ENCODE data around the gene RBBP5.

The RBBP5 gene

DNA sequence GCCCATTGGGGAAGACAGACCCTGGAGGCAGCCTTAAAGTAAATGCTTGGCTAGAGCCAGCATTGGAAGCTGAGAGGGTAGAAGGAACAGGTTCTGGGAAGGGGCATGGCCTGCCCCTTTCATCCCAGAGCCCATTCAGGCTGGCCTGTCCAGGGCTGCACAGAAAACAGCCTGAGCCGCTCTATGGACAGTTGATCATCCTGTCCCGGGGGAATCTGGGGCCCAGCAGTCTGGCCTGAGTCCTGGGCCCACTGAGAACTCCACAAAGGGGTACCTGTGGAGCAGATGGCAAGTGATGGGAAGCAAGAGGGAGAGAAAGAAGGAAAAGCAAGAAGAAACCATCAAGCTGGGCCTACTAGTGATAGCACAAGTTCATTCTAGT is 50.8 kb downstream of the RBBP5 start:
- H3K4me3 ChIP-seq (ENCODE audit: low read length): no peak overlapping the region
- no peaks in the 10 kb centered on the region for H3K36me3 ChIP-seq (ENCODE audit: control insufficient read depth, low read length)
- H4K20me1 ChIP-seq (ENCODE audit: control insufficient read depth, insufficient read depth, low read depth, low read length): no peaks in the 10 kb centered on the region
- H3K27ac ChIP-seq (ENCODE audit: low read depth, low read length): no peak overlapping the region
- H3K4me1 ChIP-seq (ENCODE audit: control insufficient read depth, low read length): no peaks in the 10 kb centered on the region
- no peaks in the 10 kb centered on the region for H3K79me2 ChIP-seq (ENCODE audit: control insufficient read depth, low read length)
- no peaks in the 10 kb centered on the region for H3K9me2 ChIP-seq (replicated peaks; ENCODE audit: control insufficient read depth, low read length)
- no peaks in the 10 kb centered on the region for H3F3A ChIP-seq (ENCODE audit: control insufficient read depth, insufficient read depth)
- H3K4me2 ChIP-seq (ENCODE audit: low read length): no peak overlapping the region
- no peaks in the 10 kb centered on the region for H3K9me3 ChIP-seq (ENCODE audit: control insufficient read depth, insufficient read depth, low read length)
- TF ChIP-seq, protein P1, sequence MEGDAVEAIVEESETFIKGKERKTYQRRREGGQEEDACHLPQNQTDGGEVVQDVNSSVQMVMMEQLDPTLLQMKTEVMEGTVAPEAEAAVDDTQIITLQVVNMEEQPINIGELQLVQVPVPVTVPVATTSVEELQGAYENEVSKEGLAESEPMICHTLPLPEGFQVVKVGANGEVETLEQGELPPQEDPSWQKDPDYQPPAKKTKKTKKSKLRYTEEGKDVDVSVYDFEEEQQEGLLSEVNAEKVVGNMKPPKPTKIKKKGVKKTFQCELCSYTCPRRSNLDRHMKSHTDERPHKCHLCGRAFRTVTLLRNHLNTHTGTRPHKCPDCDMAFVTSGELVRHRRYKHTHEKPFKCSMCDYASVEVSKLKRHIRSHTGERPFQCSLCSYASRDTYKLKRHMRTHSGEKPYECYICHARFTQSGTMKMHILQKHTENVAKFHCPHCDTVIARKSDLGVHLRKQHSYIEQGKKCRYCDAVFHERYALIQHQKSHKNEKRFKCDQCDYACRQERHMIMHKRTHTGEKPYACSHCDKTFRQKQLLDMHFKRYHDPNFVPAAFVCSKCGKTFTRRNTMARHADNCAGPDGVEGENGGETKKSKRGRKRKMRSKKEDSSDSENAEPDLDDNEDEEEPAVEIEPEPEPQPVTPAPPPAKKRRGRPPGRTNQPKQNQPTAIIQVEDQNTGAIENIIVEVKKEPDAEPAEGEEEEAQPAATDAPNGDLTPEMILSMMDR (IDR thresholded peaks at IDR 0.05; ENCODE audit: low read depth, low read length, poor library complexity, severe bottlenecking): no peak
- no peak for TF ChIP-seq EZH2phosphoT487 (IDR thresholded peaks at IDR 0.05; ENCODE audit: borderline replicate concordance, low read length)
- no peaks in the 10 kb centered on the region for H3K27me3 ChIP-seq (ENCODE audit: control insufficient read depth, low read length)

DNA sequence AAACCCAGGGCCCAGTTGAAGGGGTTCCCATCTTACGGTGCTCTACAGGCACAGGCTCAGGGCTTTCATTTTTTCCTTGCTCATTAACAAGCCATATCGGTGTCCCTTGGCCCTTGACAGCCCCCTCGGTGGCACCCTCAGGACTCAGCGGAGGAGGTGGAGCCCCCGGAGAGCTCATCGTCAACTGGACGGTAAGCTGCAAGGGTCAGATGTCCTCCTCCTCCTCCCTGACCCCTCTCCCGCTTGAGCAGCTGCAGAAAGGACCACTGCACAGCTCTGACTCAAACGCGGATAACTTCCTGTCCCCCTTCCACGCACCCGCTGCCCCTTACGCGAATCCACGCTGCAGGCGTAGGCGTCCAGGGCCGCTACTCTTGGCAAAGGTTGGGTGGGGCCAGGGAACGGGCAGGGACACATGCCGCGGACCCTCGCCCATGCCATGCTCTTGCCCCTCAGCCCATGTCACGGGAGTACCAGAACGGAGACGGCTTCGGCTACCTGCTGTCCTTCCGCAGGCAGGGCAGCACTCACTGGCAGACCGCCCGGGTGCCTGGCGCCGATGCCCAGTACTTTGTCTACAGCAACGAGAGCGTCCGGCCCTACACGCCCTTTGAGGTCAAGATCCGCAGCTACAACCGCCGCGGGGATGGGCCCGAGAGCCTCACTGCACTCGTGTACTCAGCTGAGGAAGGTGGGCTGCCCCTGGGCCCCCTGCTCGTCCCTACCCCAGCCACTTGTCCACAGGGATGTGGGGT is 52.2 kb downstream of the RBBP5 start:
- H3K4me1 ChIP-seq (ENCODE audit: control insufficient read depth, low read length): no peaks in the 10 kb centered on the region
- no peaks in the 10 kb centered on the region for H3F3A ChIP-seq (ENCODE audit: control insufficient read depth, insufficient read depth)
- TF ChIP-seq, protein P1 (IDR thresholded peaks at IDR 0.05; ENCODE audit: low read depth, low read length, poor library complexity, severe bottlenecking): no peak
- TF ChIP-seq EZH2phosphoT487 (IDR thresholded peaks at IDR 0.05; ENCODE audit: borderline replicate concordance, low read length): no peak
- H3K4me2 ChIP-seq (ENCODE audit: low read length): no peak overlapping the region
- no peaks in the 10 kb centered on the region for H3K36me3 ChIP-seq (ENCODE audit: control insufficient read depth, low read length)
- H3K27me3 ChIP-seq (ENCODE audit: control insufficient read depth, low read length): no peaks in the 10 kb centered on the region
- H4K20me1 ChIP-seq (ENCODE audit: control insufficient read depth, insufficient read depth, low read depth, low read length): no peaks in the 10 kb centered on the region
- no peak overlapping the region for H3K4me3 ChIP-seq (ENCODE audit: low read length)
- no peak overlapping the region for H3K27ac ChIP-seq (ENCODE audit: low read depth, low read length)
- no peaks in the 10 kb centered on the region for H3K79me2 ChIP-seq (ENCODE audit: control insufficient read depth, low read length)
- H3K9me3 ChIP-seq (ENCODE audit: control insufficient read depth, insufficient read depth, low read length): no peaks in the 10 kb centered on the region
- no peaks in the 10 kb centered on the region for H3K9me2 ChIP-seq (replicated peaks; ENCODE audit: control insufficient read depth, low read length)

DNA sequence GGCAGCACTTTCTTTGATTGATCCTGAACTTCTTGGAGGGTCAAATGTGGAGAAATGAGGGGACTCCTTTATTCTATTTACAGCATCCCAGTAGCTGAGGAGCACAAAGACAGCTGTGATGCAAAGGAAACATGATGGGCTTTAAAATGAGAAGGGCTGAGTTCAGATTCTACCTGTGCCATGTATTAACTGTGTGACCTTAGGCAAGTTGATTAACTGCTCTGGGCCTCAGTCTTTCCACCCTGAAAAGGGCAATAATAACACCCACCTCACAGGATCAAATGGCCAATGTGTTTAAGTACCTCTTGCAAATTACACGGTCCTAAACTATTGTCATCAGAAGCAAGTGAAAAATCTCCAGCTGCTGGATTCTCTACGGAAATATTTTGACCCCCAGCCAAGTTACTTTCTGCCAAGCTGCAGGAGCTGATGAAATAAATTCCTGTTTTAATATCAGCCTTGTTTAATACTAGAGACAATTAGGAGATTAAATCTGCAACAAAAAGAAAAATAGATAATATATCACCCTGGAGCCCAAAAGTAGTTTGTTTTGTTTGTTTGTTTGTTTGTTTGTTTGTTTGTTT is 53.2 kb downstream of the RBBP5 start:
- Histone ChIP-seq H3F3A (ENCODE audit: control insufficient read depth, insufficient read depth) (no peaks in the 10 kb centered on the region), H3K36me3 (ENCODE audit: control insufficient read depth, low read length) (no peaks in the 10 kb centered on the region), H3K4me2 (ENCODE audit: low read length) (no peak overlapping the region), H3K27me3 (ENCODE audit: control insufficient read depth, low read length) (no peaks in the 10 kb centered on the region), H3K9me3 (ENCODE audit: control insufficient read depth, insufficient read depth, low read length) (no peaks in the 10 kb centered on the region), H3K9me2 (replicated peaks; ENCODE audit: control insufficient read depth, low read length) (no peaks in the 10 kb centered on the region), H3K4me1 (ENCODE audit: control insufficient read depth, low read length) (no peaks in the 10 kb centered on the region), H3K4me3 (ENCODE audit: low read length) (no peak overlapping the region), H4K20me1 (ENCODE audit: control insufficient read depth, insufficient read depth, low read depth, low read length) (no peaks in the 10 kb centered on the region), H3K27ac (ENCODE audit: low read depth, low read length) (no peak overlapping the region), H3K79me2 (ENCODE audit: control insufficient read depth, low read length) (no peaks in the 10 kb centered on the region)
- no peak for TF ChIP-seq EZH2phosphoT487 (IDR thresholded peaks at IDR 0.05; ENCODE audit: borderline replicate concordance, low read length)

DNA sequence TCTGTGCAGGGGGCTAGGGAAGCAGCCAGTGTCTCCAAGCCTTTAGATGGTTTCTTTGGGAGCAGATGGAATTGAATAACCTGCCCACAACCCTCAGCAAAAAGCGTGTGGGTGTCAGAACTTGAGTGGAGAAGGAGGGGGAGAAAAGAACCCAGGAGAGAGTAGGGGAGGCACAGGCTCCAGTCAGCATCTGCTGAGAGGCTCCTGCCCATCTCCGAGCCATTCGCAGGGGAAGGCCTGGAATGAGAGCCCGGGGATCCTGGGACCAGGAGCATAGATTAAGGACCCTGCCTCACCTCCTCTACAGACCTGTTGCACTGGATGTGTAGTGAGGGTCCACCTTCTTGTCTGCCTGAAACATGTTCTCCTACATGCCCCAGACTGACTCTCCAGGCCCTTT is 53.8 kb downstream of the RBBP5 start:
- no peaks in the 10 kb centered on the region for H3K79me2 ChIP-seq (ENCODE audit: control insufficient read depth, low read length)
- TF ChIP-seq, protein P1 (IDR thresholded peaks at IDR 0.05; ENCODE audit: low read depth, low read length, poor library complexity, severe bottlenecking): no peak
- TF ChIP-seq EZH2phosphoT487 (IDR thresholded peaks at IDR 0.05; ENCODE audit: borderline replicate concordance, low read length): no peak
- H3F3A ChIP-seq (ENCODE audit: control insufficient read depth, insufficient read depth): no peaks in the 10 kb centered on the region
- no peaks in the 10 kb centered on the region for H3K9me3 ChIP-seq (ENCODE audit: control insufficient read depth, insufficient read depth, low read length)
- H3K27me3 ChIP-seq (ENCODE audit: control insufficient read depth, low read length): no peaks in the 10 kb centered on the region
- no peaks in the 10 kb centered on the region for H3K9me2 ChIP-seq (replicated peaks; ENCODE audit: control insufficient read depth, low read length)
- no peak overlapping the region for H3K27ac ChIP-seq (ENCODE audit: low read depth, low read length)
- H3K4me3 ChIP-seq (ENCODE audit: low read length): no peak overlapping the region
- H4K20me1 ChIP-seq (ENCODE audit: control insufficient read depth, insufficient read depth, low read depth, low read length): no peaks in the 10 kb centered on the region
- no peaks in the 10 kb centered on the region for H3K4me1 ChIP-seq (ENCODE audit: control insufficient read depth, low read length)
- no peak overlapping the region for H3K4me2 ChIP-seq (ENCODE audit: low read length)
- no peaks in the 10 kb centered on the region for H3K36me3 ChIP-seq (ENCODE audit: control insufficient read depth, low read length)

All from DOHH2 (cell line).